Duodenal mucosa (tissue), 2 donors: ENCODE data around the gene ATP11A.

Experiments used
- H3K27ac ChIP-seq: one replicate; pipeline ENCODE4 v1.7.0; 2013; ENCODE audit warnings: low read depth, low read length
- H3K27me3 ChIP-seq, 2 donors: one replicate each; pipeline ENCODE4 v1.7.0; 2013; ENCODE audit warnings: low read length in 2 of 2, control low read depth in 1 of 2; ENCODE audit not compliant: insufficient read depth in 2 of 2, control insufficient read depth in 1 of 2
- H3K36me3 ChIP-seq, 2 donors: one replicate each; pipeline ENCODE4 v1.7.0; 2013; ENCODE audit warnings: low read length in 2 of 2, control low read depth in 1 of 2; ENCODE audit not compliant: insufficient read depth in 2 of 2, control insufficient read depth in 1 of 2
- H3K4me1 ChIP-seq, 2 donors: one replicate each; pipeline ENCODE4 v1.7.0; 2013; ENCODE audit warnings: low read length in 2 of 2, control low read depth in 1 of 2; ENCODE audit not compliant: insufficient read depth in 2 of 2, control insufficient read depth in 1 of 2
- H3K4me3 ChIP-seq, 2 donors: one replicate each; pipeline ENCODE4 v1.7.0; 2013; ENCODE audit warnings: low read length in 2 of 2, low read depth in 1 of 2
- H3K9ac ChIP-seq, 2 donors: one replicate each; pipeline ENCODE4 v1.7.0; 2013; ENCODE audit warnings: low read length in 2 of 2, low read depth in 1 of 2
- H3K9me3 ChIP-seq, 2 donors: one replicate each; pipeline ENCODE4 v1.7.0; 2013; ENCODE audit warnings: low read length in 2 of 2, control low read depth in 1 of 2; ENCODE audit not compliant: control insufficient read depth in 1 of 2

ATP11A gene

DNA sequence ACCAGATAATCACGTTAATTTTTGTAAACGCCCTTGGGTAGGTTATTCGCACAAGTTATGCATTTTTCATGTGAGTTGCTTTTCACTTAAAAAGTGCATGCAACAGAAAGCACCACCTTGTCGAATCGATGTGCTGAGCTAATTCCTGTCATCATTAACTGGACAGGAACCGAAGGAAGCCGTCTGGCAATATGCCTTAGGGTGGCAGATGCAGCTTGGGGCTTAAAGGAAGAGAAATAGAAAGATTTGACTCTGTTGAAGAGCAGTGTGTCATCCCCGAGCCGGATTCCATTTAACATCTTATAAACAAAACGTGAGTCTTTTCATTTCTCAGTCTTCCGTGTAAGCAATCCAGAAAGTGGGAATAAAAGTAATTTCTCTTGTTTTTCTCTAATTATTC is 70.0 kb downstream of the ATP11A start:
- H3K27ac ChIP-seq, result no peak overlapping the region

GRCh38 chr13:112760435-112760834 is 70.6 kb downstream of the ATP11A start:
- Histone ChIP-seq H3K9me3 (no peaks in the 10 kb centered on the region), H3K36me3 (no peaks in the 10 kb centered on the region), H3K9ac (peak overlapping the region in 1 of 2 donors; percentile 7), H3K27me3 (no peaks in the 10 kb centered on the region), H3K4me1 (peaks cover 0 to 6% of the 10 kb centered on the region in 2 donors), H3K27ac (no peak overlapping the region), H3K4me3 (peak overlapping the region; percentile 56 to 66)

More for the DNA sequence above, 70.0 kb downstream of the ATP11A start:
- H3K9ac ChIP-seq, result no peak overlapping the region
- H3K4me3 ChIP-seq, result no peak overlapping the region
- no peaks in the 10 kb centered on the region for H3K9me3 ChIP-seq
- H3K36me3 ChIP-seq, result no peaks in the 10 kb centered on the region
- no peaks in the 10 kb centered on the region for H3K27me3 ChIP-seq
- H3K4me1 ChIP-seq, result peaks cover 0 to 6% of the 10 kb centered on the region in 2 donors

GRCh38 chr13:112760931-112761330 is 71.1 kb downstream of the ATP11A start:
- peak overlapping the region; percentile 56 to 66 for H3K4me3 ChIP-seq
- no peaks in the 10 kb centered on the region for H3K36me3 ChIP-seq
- H3K9me3 ChIP-seq, result no peaks in the 10 kb centered on the region
- H3K4me1 ChIP-seq, result peaks cover 0 to 6% of the 10 kb centered on the region in 2 donors
- no peaks in the 10 kb centered on the region for H3K27me3 ChIP-seq
- no peak overlapping the region for H3K27ac ChIP-seq
- peak overlapping the region in 1 of 2 donors; percentile 7 for H3K9ac ChIP-seq

GRCh38 chr13:112761701-112762689 is 72.2 kb downstream of the ATP11A start:
- Histone ChIP-seq H3K27ac (no peak overlapping the region), H3K4me3 (no peak overlapping the region)

GRCh38 chr13:112762690-112763080 is 72.8 kb downstream of the ATP11A start:
- no peaks in the 10 kb centered on the region for H3K36me3 ChIP-seq
- H3K27ac ChIP-seq, result no peak overlapping the region
- no peaks in the 10 kb centered on the region for H3K9me3 ChIP-seq
- no peak overlapping the region for H3K9ac ChIP-seq
- H3K4me3 ChIP-seq, result no peak overlapping the region
- H3K27me3 ChIP-seq, result no peaks in the 10 kb centered on the region
- H3K4me1 ChIP-seq, result peaks cover 0 to 3% of the 10 kb centered on the region in 2 donors

More at GRCh38 chr13:112761701-112762689, 72.2 kb downstream of the ATP11A start:
- Histone ChIP-seq H3K9ac (no peak overlapping the region), H3K4me1 (peaks cover 0 to 4% of the 10 kb centered on the region in 2 donors), H3K9me3 (no peaks in the 10 kb centered on the region), H3K27me3 (no peaks in the 10 kb centered on the region), H3K36me3 (no peaks in the 10 kb centered on the region)

GRCh38 chr13:112764028-112764427 is 74.2 kb downstream of the ATP11A start:
- Histone ChIP-seq H3K4me1 (peaks cover 3 to 7% of the 10 kb centered on the region in 2 donors), H3K27me3 (no peaks in the 10 kb centered on the region), H3K27ac (no peak overlapping the region), H3K36me3 (no peaks in the 10 kb centered on the region), H3K9ac (no peak overlapping the region), H3K4me3 (no peak overlapping the region), H3K9me3 (no peaks in the 10 kb centered on the region)

- H3K36me3 ChIP-seq, result no peaks in the 10 kb centered on the region
- no peaks in the 10 kb centered on the region for H3K9me3 ChIP-seq
- H3K4me1 ChIP-seq, result peaks cover 7 to 14% of the 10 kb centered on the region in 2 donors
- no peak overlapping the region for H3K4me3 ChIP-seq
- H3K27me3 ChIP-seq, result no peaks in the 10 kb centered on the region
- H3K9ac ChIP-seq, result no peak overlapping the region
- H3K27ac ChIP-seq, result no peak overlapping the region
These were observed 75.2 kb downstream of the ATP11A start for GRCh38 chr13:112764864-112765561.

DNA sequence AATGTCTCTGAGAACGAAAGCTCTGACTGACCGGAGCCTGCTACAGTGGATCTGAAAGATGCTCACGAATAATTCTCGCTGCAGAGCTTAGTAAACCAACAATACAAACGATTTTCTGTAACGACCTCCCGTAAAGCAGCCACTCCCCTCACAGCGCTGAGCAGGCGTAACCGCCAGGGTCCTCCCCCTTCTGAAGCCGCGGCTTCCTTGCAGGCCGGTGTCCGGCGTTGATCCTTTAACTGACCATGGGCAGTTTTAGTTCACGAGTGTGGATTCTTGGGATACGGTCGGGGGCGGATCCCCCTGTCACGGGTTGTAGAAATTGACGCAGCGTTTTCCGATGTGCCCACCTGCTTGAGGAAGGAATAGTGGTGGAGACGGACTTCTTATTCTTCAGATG is 75.9 kb downstream of the ATP11A start:
- peaks cover 7 to 11% of the 10 kb centered on the region in 2 donors for H3K4me1 ChIP-seq
- H3K36me3 ChIP-seq, result no peaks in the 10 kb centered on the region
- H3K27me3 ChIP-seq, result no peaks in the 10 kb centered on the region
- no peak overlapping the region for H3K9ac ChIP-seq
- H3K9me3 ChIP-seq, result no peaks in the 10 kb centered on the region
- H3K27ac ChIP-seq, result no peak overlapping the region
- H3K4me3 ChIP-seq, result no peak overlapping the region

- Histone ChIP-seq H3K27me3 (no peaks in the 10 kb centered on the region), H3K27ac (no peak overlapping the region), H3K36me3 (no peaks in the 10 kb centered on the region), H3K4me3 (no peak overlapping the region), H3K9me3 (no peaks in the 10 kb centered on the region), H3K4me1 (peaks cover 7 to 15% of the 10 kb centered on the region in 2 donors), H3K9ac (no peak overlapping the region)
These were observed 76.5 kb downstream of the ATP11A start for GRCh38 chr13:112766336-112766735.
